ENCODE results near the gene OPTN.
A peak's percentile ranks its signal among the peaks of the same experiment; 100 is the strongest.
"Not testable (repeated sequence)": the region's sequence is repeated elsewhere in the genome, so short reads cannot be mapped to it uniquely, and the experiment has no call there.

OPTN gene

DNA sequence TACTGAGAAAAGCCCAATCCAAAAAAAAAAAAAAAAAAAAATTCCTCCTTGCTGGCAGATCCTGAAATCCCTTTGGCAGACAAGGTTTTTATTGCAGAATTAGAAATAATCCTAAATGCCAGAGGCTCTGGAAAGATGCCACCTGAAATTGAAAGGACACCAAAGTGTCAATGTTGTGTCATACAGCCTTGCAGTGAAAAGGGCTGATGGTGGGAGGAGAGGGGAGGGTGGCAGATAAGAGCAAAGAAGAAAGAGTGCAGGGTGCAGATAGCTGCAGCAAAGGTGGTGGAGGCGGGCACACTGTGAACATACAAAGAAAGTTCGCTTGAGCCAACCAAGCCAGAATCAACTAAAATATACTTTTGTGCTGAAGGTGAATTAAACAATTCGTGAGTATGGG lies 8.2 kb upstream of the OPTN start:
- no peak for DNase-seq

- no peak for DNase-seq
Measured at GRCh38 chr10:13092291-13093102, 7.5 kb upstream of the OPTN start.

DNA sequence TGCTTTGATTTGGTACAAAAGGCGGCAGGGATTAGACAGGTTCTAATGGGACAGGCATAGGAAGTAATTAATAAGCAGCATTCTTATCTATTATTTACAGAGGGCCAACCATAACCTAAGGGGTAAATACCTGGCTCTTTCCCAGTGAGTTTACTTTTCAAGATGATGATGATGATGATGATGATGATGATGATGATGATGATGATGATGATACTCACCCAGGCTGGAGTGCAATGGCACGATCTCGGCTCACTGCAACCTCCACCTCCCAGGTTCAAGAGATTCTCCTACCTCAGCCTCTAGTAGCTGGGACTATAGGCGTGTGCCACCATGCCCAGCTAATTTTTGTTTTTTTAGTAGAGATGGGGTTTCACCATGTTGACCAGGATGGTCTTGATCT lies 5.9 kb upstream of the OPTN start:
- not testable (repeated sequence) for DNase-seq

GRCh38 chr10:13095094-13095493 lies 4.9 kb upstream of the OPTN start:
- DNase-seq: no peak

- DNase-seq: no peak
Measured at GRCh38 chr10:13095929-13096328, 4.0 kb upstream of the OPTN start.

- DNase-seq: peak; percentile 57
Measured at GRCh38 chr10:13099144-13099665, 758 bp upstream of the OPTN start.

DNA sequence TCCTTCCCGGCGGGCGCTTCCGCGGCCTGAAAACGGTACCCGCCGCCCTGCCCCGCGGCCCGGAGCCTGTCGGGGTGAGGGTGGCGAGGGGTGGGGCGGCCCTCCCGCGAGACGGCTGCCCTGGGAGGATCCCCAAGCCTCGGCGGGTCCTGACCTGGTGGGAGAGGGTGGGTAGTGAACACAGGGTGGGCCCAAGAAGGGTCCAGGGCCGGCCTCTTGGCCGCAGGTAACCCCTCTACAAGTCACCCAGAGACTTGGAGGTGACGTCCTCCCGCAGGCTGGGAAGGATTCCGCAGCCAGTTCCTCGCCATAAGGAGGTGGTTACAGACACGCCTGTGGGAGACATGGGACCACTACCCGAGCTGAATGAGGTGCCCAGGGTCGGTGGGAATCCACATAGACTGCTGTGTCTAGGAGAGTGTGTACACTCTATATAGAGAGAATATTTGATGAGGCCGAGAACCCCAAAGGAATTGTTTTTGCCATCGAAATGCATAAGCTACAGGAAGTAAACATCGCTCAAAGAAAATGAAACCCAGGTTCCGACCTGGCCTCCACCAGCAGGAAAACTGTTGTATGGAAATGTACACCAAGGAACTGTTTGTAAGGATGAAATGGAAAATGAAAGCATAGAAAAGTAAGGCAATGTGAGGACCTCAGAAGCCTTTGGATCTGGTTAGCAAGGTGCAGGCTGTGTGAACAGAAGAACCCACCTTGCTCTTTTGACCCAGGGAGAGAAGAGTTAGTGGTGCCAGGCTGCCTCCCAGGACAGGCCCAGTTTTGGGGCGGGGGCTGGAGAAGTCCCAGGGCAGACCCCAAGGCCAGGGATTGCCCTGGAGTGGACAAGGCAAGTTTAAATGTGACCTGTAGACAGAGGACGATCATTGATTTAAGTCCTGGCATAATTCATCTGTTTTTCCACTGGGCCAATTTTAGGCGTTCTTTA lies 659 bp downstream of the OPTN start:
- DNase-seq: peak; percentile 20

DNA sequence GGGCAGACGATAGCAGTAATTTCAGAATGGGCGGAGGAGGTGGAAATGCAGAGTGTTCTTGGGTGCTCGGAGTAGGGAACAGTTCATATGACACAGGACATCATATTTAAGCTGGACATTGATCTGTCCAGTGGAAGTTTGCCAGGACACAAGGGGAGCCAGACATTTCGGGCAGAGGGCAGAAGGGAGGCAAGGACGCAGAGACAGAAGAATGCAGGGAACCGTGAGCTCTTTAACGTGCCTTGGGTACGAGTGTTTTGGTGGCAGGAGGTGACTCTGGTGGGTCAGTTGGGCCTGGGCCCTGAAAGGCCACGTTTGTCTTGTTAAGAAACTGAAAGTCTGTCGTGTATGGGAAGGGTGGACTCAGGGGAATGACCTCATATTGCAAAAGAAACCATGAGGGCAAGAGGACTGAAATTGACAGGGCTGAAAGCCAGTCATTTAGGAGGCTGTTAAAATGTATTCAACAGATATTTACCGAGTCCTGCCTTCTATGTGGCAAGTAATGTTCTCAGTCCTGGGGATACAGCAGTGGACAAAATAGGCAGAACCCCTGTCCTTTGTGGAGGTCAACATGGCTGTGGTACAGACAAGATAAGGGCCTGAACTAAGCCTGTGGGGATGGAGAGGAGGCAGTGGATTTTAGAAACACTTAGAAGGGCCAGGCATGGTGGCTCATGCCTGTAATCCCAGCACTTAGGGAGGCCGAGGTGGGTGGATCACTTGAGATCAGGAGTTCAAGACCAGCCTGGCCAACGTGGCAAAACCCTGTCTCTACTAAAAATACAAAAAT lies 2.2 kb downstream of the OPTN start:
- DNase-seq: no peak

- DNase-seq: no peak
Measured at GRCh38 chr10:13103554-13103953, 3.6 kb downstream of the OPTN start.

DNA sequence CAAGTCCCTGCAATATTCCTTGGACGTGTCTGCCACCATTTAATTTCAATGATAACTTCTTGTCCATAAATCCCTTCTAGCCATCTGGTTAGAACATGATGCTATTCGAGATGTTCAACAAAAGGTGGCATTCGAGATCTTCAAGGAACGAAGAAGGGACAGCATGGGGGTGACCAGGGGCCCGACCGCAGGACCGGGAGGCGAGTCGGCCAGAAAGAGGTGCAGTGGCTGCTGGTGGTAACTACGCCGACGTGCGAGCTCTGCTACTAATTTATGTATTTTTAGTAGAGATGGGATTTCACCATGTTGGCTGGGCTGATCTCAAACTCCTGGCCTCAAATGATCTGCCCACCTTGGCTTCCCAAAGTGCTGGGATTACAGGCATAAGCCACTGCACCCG lies 4.7 kb downstream of the OPTN start:
- no peak for DNase-seq

DNA sequence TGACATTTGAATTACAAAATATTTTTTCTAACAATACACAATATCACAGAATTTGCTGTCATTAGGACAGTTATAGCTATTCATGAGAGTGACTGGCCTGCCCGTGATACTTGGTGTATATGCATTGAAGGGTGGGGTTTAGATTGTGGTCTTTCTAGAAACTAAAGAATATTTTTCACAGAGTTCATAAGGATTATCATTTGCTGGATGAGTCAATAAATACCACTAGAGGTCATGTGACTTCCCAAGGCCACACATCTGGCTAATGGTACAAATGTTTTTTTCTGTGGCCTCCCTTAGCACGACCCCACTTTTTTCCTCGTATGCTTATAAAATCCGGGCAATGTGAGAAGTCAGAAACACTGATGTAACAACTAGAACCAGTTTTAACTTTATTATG lies 5.2 kb downstream of the OPTN start:
- peak; percentile 54 for DNase-seq

- DNase-seq: no peak
Measured at GRCh38 chr10:13106387-13107045, 6.6 kb downstream of the OPTN start.

DNA sequence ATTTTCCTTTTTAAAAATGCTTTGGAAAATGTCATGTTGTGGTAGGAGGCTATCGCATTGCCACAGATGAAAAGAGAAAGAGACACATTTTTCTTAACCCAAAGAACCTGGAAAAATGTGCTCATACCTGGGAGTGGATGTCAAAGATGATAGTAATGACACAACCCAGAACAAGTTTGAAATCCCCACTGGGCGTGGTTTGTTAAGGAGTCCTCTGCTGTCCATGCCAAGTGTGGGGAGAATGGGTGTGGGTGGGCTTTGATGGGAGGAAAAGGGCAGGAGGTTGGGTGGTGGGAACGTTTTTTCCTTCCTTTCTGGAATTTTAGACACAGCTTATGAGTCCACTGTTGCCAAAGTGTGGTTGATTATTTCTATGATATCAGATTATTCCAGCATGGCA lies 10.9 kb downstream of the OPTN start:
- DNase-seq: no peak

GRCh38 chr10:13113544-13113943 lies 13.6 kb downstream of the OPTN start:
- no peak for DNase-seq

- peak; percentile 37 for DNase-seq
Measured at GRCh38 chr10:13115832-13116803, 16.2 kb downstream of the OPTN start.

DNA sequence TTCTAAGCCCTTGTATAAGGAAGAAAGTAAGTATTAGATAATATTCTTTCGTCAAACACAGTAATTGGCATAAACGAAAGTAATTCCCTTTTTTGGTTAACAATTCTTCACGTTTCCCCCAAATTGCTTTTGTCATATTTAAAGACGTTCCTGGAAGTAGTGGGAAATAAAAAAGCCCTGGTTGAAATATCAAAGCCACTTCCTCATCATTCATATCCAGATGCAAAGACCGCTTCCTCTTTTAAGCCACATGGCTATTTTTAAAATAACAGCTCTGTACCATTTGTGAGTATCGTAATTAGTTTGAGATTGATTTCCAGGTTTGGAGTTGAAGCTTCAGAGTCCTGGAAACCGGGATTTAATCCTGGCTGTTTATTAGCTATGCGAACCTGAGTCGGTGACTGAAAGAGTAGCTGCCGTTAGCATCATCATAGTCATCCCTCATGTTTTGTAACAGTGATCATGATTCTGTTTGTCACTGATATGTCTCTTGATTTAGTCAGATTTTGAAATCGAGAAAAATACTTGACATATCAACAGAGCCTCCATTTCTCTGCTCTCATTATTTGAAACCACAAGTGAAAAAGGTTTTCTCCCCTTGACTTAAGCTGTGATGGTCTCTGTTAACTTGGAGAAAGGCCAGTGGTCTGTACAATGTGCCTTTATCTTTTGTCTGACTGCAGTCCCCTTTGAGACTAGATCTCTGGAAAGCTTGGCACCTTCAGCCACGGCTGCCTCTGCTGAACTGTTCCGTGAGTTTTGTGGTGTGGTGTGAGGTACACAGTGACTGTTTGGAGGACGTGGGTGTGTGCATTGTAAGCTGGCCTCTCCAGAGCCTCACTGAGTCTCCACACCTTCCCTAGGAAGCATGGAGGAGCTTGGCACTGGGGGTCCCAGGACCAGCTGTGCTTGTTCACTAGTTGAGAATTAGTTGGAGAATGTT lies 18.1 kb downstream of the OPTN start:
- DNase-seq: no peak

GRCh38 chr10:13118784-13119410 lies 18.9 kb downstream of the OPTN start:
- DNase-seq: no peak

- no peak for DNase-seq
Measured at GRCh38 chr10:13120786-13121499, 21.0 kb downstream of the OPTN start.

- DNase-seq: no peak
Measured at GRCh38 chr10:13121500-13121854, 21.5 kb downstream of the OPTN start.

Data from CD4-positive, alpha-beta T cell treated with Interleukin-4 for 4 hours (primary cell).